PFSK-1 (cell line): Measurements from ENCODE around the gene INTS3.

Experiments
- FOXP2 ChIP-seq: optimal IDR thresholded peaks from 2 replicates; pipeline ENCODE3; 2011; ENCODE audit warnings: borderline replicate concordance, control low read depth, inconsistent platforms; ENCODE audit not compliant: insufficient read depth; ENCODE audit errors: extremely low read length, extremely low read depth
- POLR2AphosphoS5 ChIP-seq: IDR thresholded peaks from 2 replicates; pipeline ENCODE4 v1.6.1; 2012; ENCODE audit warnings: low read depth, mild to moderate bottlenecking, control low read depth, low read length, moderate library complexity
- SIN3A ChIP-seq: IDR thresholded peaks from 2 replicates; pipeline ENCODE4 v1.6.1; 2012; ENCODE audit warnings: mild to moderate bottlenecking, low read length, moderate library complexity, borderline replicate concordance; ENCODE audit not compliant: insufficient read depth
- TAF1 ChIP-seq: IDR thresholded peaks from 2 replicates; pipeline ENCODE4 v1.6.1; 2012; ENCODE audit warnings: low read length, control low read depth, borderline replicate concordance; ENCODE audit not compliant: insufficient read depth
- TF ChIP-seq, protein P1 (sequence below), 2 experiments: IDR thresholded peaks; 2 replicates each; pipeline versions ENCODE4 v1.6.1 to v1.8.0; 2011 to 2012; ENCODE audit warnings: low read depth in 2 of 2, low read length in 2 of 2, control low read depth in 1 of 2, inconsistent platforms in 1 of 2, mild to moderate bottlenecking in 1 of 2, moderate library complexity in 1 of 2; ENCODE audit not compliant: insufficient read depth in 1 of 2

The INTS3 gene

DNA sequence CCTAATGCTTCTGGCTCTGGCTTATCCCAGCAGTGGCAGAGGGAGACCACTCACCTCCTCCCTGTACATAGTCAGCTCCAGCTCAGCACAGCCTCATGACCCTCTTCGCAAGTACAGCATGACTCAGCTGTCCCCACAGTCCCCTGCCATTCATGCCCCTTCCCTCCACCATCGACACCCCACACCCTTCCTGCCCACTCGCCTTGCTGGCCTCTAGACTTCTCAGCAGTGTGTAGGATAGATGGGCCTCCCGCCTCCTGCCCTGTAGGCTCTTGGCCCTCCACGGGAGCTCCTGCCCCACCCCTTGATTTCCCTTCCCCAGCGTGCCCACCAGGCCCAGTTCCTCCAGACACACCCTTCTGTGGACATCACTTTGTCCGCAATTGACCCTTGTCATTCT is 39.6 kb upstream of the INTS3 start:
- no peak for TF ChIP-seq TAF1
- no peak for TF ChIP-seq FOXP2
- TF ChIP-seq SIN3A = no peak
- TF ChIP-seq, protein P1, sequence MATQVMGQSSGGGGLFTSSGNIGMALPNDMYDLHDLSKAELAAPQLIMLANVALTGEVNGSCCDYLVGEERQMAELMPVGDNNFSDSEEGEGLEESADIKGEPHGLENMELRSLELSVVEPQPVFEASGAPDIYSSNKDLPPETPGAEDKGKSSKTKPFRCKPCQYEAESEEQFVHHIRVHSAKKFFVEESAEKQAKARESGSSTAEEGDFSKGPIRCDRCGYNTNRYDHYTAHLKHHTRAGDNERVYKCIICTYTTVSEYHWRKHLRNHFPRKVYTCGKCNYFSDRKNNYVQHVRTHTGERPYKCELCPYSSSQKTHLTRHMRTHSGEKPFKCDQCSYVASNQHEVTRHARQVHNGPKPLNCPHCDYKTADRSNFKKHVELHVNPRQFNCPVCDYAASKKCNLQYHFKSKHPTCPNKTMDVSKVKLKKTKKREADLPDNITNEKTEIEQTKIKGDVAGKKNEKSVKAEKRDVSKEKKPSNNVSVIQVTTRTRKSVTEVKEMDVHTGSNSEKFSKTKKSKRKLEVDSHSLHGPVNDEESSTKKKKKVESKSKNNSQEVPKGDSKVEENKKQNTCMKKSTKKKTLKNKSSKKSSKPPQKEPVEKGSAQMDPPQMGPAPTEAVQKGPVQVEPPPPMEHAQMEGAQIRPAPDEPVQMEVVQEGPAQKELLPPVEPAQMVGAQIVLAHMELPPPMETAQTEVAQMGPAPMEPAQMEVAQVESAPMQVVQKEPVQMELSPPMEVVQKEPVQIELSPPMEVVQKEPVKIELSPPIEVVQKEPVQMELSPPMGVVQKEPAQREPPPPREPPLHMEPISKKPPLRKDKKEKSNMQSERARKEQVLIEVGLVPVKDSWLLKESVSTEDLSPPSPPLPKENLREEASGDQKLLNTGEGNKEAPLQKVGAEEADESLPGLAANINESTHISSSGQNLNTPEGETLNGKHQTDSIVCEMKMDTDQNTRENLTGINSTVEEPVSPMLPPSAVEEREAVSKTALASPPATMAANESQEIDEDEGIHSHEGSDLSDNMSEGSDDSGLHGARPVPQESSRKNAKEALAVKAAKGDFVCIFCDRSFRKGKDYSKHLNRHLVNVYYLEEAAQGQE (IDR thresholded peaks at IDR 0.05; ENCODE audit: insufficient read depth in 1 of 2, low read depth in 2 of 2, low read length in 2 of 2) = no peak
- TF ChIP-seq POLR2AphosphoS5 = no peak

DNA sequence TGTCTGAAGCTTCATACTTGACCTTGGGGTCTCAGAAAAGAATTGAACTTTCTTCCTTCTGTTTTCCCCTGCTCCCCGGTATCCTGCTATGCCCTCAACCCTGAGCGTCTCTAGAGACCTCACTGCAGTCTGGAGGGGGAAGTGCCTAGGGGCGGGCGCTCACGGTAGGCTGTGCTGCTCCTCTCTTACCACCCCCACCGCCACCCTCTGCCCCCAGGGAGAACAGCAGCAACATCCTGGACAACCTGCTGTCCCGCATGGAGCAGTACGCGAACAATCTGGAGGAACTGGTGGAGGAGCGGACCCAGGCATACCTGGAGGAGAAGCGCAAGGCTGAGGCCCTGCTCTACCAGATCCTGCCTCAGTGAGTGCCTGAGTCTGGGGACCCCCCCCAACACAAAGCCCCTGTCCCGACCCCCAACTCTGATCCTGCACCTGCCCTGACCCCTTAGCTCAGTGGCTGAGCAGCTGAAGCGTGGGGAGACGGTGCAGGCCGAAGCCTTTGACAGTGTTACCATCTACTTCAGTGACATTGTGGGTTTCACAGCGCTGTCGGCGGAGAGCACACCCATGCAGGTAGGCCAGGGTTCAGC is 39.0 kb upstream of the INTS3 start:
- TF ChIP-seq TAF1 (no peak), SIN3A (no peak), POLR2AphosphoS5 (no peak), FOXP2 (no peak)
- TF ChIP-seq, protein P1 (IDR thresholded peaks at IDR 0.05; ENCODE audit: insufficient read depth in 1 of 2, low read depth in 2 of 2, low read length in 2 of 2) = no peak

GRCh38 chr1:153693466-153693865 is 34.4 kb upstream of the INTS3 start:
- TF ChIP-seq POLR2AphosphoS5 = no peak
- TF ChIP-seq, protein P1 (IDR thresholded peaks at IDR 0.05; ENCODE audit: insufficient read depth in 1 of 2, low read depth in 2 of 2, low read length in 2 of 2) = no peak
- no peak for TF ChIP-seq FOXP2
- no peak for TF ChIP-seq SIN3A
- no peak for TF ChIP-seq TAF1

DNA sequence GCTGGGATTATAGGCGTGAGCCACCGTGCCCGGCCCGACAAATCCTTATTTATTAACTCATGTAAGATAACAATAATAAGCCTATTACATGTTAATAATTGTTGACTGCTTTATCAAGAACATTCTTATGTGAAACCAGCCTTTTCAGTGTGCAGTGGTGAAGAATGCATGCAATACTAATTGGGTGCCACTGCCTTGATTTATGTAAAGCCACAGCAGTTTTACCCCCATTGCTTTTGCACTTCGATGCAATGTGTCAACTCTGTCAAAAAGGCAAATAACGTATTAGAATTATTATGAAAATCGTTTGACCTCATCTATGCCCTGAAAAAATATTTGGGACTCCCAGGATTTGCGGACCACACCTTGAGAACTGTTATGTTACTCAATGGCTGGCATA is 31.1 kb upstream of the INTS3 start:
- TF ChIP-seq POLR2AphosphoS5 = no peak
- TF ChIP-seq, protein P1 (IDR thresholded peaks at IDR 0.05; ENCODE audit: insufficient read depth in 1 of 2, low read depth in 2 of 2, low read length in 2 of 2) = no peak
- no peak for TF ChIP-seq SIN3A
- TF ChIP-seq TAF1 = no peak
- TF ChIP-seq FOXP2 = no peak
